GM18511 (cell line): ENCODE data around the gene CLEC11A.

ENCODE experiments used
- ATAC-seq: cut with Tn5 transposase; IDR thresholded peaks from one replicate; pipeline ENCODE4 v1.9.1; 2021; ENCODE audit warnings: mild to moderate bottlenecking, moderate library complexity; ENCODE audit not compliant: unreplicated experiment

Gene CLEC11A, protein sequence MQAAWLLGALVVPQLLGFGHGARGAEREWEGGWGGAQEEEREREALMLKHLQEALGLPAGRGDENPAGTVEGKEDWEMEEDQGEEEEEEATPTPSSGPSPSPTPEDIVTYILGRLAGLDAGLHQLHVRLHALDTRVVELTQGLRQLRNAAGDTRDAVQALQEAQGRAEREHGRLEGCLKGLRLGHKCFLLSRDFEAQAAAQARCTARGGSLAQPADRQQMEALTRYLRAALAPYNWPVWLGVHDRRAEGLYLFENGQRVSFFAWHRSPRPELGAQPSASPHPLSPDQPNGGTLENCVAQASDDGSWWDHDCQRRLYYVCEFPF

DNA sequence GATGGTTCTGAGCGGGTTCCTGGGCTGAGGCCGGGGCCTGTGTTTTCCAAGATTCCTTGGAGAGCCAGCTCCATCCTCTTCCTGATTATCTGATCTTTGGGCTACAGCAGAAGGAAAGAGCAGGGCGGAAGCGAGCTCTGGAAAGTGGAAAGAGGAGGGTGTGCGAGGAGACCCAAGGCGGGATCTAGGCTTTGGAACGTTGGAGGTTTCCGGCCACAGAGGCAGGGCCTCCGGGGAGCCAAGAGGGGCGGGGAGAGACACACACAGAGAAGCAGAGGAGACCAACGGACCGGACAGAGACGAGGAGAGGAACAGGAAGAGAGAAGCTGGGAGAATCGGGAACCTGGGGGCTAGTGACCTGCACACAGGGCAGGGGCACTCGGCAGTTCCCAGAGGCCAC lies at the start of gene CLEC11A:
TSS of gene CLEC11A (plus strand) at position 296 of the 400 bp plus-strand sequence. CDS start 162 bp downstream, outside the sequence.
- ATAC-seq = no peak

DNA sequence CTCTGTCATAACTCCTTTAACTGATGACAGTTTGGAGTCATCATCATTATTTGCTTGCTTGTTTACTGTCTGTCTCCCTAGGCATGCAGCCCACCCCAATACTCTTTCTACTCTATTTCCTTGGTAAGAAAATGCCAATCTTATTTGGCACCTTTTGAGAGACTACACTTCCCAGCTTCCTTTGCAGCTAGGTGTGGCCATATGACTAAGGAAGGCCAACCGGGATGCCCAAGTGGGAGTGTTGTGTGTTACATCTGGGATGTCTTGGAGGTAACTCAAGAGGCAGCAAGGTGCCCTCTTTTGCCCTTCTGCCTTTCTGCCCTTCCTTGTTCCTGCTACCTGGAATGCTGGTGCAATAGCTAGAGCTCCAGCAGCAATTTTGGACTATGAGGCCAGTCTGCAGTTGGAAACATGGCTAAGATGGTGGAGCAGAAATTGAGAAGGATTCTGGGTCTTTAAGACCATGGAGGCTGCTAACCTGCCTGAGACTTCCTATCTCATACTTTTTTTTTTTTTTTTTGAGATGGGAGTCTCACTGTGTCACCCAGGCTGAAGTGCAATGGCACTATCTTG lies 46.5 kb upstream of the CLEC11A start:
- ATAC-seq = no peak

DNA sequence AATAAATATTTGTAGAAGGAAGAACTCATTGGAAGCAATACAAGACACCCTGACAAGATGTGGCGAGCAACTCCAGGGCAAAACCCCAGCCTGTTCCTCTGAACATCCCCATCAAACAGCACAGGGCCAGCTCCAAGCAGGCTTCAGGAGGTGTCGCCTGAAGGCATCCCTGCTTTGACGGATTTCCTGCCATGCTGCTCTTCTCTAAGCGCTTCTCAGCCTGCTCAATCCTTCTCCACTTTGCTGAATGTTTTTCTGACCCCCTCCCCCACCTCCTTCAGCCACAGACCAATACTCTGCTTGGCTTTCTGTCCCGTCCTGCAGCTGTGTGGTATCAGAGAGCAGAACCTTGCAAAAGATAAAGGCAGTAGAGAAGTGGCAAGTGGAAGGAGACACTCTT lies 45.5 kb upstream of the CLEC11A start:
- no peak for ATAC-seq

DNA sequence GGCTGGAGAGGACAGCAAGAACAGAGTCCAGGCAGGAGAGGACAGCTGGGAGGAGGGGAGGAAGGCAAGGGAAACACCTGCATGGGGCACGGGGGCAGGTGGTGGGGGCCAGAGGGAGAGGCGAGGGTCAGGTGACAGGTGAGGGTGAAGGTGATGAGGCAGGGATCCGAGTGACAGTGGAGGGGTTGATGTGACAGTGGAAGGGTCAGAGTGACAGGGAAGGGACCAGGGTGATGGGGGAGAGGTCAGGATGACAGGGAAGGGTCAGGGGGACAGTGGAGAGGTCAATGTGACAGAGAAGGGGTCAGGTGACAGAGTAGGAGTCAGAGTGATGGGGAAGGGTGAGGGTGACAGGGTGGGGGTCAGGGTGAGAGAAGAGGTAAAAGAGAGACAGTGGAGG lies 44.8 kb upstream of the CLEC11A start:
- no peak for ATAC-seq

DNA sequence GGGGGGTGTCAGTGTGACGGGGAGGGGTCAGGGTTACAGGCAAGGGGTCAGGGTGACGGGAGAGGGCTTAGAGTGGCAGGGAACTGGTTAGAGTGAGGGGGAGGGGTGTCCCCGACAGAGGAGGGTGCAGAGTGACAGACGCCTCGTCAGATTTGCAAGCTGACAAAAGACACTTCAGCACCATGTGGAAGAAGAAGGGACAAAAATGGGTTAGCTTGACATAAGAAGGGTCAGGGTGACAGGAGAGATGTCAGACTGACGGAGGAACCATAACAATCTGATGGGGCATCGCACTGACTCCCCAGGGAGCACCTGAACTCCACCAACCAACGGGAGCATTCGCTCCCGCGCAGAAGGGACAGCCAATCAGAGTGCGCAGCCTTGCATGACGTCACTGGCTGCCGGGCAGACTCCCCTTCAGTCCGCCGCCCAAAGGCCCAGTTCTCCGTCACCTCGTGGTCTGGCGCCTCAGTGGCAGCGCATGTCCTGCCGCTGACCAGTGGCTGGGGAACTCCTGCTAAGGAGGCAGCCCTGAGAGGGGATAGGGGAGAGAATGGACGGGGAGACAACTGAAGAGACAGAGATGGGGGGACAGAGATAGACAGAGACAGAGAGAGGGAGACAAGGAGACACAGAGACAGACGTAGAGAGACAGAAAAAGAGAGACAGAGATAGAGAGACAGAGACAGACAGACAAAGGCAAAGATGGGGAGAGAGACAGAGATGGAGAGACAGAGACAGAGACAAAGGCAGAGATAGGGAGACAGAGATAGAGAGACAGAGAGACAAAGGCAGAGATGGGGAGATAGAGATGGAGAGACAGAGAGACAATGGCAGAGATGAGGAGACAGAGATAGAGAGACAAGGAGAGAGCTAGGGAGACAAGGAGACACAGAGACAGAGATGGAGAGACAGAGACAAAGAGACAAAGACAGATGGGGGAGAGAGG lies 43.7 kb upstream of the CLEC11A start:
- ATAC-seq = peak; percentile 81

DNA sequence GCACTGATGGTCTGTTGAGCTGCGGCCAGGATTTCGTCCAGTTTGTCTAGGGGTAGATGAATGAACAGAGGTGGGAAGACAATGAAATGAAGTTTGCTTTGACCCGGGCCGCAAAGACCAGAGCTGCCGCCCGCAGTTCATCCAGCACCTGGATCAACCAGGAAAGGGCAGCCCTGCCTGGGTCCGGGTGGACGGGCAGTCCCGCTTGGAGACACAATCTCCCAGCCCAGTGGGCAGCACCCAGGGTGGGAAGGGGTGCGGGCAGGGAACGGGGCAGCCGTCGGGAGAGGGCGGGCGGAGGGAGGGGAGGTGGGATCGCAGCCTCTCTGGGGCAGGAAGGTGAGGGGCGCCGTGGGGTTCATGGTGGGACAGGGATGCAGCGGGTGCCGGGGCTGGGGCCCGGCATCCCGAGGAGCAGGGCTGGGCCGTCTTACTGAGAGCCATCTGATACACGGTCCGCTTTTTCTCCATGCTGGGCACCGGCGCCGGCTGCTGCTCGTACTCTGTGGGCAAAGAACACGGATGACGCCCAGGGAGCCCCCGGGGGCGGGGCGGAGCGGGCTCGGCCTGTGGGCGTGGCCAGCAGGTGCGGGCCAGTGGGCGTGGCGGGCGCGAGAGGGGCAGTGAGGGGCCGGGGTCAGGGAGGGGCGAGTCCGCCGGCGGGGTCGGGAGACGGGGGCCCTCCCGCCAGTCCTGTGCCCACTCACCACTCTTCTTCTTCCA lies 36.7 kb upstream of the CLEC11A start:
- ATAC-seq = no peak

DNA sequence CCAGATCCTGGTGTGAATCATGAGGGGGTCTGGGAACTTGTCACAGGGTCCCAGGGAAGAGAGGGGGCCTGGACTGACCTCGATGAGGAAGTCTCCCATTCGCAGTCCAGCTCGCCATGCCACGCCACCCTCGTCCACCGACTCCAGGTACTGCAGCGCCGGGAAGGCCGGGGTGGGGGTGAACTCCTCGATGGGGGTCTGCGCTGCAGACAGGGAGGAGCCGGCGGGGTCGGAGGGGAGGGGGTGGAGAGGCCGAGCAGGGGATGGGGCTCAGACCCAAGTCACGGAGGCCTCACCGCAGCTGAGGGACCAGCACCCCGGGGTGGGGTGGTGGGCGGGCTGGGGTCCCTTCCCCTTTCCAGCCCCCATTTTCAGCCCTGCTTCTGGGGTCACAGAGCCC lies 34.4 kb upstream of the CLEC11A start:
- no peak for ATAC-seq

DNA sequence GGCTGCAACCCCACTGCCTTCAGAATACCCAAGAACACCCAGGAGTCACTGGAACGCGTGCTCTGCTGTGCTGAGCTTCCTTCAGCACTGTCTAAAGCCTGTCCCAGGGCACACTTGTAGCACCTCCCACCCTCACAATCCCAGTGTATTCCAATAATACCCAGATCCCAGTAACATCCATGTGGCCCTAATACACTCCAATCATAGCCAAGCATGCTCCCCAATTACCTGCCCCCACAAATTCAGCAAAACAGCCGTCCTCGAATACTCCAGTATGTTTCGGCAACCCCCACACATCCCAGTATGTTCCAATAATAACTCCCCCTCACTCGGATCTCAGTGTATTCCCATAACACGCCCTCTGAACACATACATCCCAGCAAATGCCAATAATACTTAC lies 32.7 kb upstream of the CLEC11A start:
- no peak for ATAC-seq

DNA sequence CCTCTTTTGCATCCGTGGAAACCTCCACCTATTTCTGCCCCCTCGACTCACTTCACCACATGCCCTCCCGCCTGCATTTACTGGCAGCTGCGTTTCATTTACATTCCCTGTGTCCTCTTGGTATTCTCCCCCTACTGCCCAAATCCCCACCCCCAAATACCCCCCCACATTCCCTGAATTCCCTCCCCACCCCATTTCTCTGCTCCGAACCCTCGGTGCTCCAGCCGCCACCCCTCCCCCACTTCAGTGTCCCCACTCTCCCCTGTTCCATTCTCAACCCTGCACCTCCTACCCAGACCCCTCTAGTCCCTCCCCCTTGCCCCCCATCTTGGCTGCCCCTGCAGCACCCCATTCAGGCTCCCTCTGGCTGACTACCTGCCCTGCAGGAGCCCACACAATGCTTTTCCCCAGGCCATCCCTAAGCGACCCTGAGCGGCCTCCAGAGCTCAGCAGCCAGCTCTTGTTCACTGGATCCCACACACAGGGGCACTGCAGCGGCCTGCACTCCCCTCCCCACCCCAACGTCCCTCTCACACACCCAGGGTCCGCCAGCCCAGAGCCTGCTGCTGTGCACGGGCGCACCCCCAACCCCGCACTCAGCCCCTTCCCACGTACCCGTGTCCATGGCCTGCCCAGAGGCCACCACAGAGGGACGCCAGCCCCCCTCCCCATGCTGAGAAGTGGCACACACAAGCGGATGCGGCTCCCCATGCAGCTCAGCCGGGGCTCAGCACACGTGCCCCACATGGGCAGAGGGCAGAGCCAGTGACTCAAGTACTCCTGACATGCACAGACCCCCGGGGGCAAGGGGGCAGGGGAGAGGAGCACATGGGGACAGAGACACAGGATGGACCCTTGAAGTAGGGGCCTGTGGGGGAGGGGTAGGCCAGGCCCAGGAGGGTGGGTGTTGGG lies 29.8 kb upstream of the CLEC11A start:
- ATAC-seq = no peak

DNA sequence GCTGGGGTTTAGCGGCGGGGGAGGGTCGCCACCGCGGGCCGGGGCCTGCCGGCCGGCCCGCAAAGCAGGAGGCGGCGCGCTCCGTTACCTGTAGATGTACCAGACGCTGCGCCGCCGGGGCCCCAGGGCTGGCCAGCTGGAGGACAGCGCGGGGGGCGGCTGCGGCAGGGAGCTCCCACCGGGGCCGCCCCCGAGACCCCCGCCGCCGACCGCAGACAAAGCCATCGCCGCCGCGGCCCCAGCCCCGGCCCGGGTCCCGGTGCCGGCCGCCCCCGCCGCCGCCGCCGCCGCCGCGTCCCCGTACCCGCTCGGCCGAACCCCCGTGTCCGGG lies 28.4 kb upstream of the CLEC11A start:
- no peak for ATAC-seq

DNA sequence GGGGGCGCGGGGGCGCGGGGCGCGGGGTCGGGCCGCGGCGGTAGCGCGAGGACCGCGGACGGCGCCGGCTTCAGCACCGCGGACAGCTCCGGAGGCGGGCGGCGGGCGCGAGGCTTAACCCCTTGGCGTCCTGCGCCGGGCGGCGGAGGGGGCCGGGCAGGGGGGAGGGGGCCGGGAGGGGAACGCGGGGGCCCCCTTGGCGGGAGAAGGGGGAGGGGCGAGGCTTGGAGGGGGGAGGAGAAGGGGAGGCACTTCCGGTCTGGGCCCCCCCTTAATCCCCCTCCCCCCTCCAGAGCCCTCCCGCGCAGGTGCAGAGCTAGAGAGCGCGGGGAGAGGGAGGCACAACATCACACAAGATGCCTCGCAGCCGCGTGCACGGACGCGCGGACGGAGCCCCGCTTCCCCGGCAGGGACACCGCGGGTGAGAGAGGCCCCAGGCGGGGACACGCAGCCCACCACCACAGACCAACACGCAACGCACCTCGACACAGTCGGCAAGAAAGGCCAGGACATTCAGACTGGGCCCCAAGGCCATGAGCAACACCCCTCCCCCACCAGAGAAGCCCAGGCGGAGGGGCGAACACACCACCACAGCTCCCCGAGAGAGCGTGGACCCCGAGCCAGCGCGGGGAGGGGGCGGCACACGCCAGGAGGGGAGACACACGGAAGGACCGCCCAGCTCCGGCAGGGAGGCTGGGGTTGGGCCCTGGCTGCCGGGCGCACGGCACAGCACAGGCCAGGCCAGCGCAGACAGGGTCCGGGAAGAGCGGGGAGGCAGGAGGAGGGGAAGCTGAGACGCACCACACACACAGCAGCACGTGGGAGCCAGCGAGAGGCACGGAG lies 27.7 kb upstream of the CLEC11A start:
- no peak for ATAC-seq

DNA sequence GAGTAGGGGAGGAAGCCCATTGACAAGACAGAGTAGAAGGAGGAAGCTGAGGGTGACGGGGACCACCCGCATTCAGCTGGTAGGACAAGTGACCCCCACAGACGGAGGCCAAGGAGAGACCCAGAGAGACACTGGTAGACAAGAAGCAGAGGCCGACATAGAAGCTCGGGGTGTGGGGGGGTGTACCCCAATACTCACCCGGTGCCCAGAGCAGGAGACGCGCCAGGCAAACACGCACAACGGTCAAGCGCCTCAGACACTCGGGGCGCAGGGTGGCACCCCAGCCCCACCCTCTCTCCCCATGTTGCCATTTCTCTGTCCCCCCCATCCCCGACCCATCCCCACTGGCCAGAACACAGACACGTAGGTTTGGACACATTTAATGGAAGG lies 27.1 kb upstream of the CLEC11A start:
- no peak for ATAC-seq

DNA sequence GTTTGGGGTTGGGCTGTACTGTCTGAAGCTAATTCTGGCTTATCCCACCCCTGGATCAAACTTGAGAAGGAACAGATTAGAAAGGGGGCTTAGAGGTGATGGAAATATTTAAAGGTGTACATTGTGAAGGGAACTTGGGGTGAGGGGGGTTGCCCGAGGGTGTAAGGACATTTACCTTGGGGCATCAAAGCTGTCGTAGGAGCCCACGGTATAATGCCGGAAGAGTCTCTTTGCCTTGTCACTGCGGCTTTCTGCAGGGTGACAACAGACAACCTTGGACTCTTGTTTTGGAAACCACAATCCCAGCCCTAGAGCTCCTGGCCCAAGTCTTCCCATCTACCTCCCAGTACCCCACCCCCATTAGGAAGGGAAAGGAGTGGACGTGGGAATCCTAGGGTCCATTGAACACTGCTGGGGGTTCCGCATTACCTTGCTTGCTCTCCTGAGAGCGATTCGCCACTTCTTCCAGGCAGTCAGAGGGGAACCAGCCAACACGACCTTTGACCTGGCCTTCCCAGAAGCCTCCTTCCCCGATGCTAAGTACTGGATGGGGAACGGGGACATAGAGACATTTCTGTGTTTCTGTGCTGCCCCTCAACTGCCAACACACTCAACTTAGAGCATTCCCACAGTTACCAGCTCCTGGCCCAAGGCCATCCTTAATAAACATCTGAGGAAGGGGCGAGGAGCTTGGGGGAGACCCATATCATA lies 25.6 kb upstream of the CLEC11A start:
- no peak for ATAC-seq

DNA sequence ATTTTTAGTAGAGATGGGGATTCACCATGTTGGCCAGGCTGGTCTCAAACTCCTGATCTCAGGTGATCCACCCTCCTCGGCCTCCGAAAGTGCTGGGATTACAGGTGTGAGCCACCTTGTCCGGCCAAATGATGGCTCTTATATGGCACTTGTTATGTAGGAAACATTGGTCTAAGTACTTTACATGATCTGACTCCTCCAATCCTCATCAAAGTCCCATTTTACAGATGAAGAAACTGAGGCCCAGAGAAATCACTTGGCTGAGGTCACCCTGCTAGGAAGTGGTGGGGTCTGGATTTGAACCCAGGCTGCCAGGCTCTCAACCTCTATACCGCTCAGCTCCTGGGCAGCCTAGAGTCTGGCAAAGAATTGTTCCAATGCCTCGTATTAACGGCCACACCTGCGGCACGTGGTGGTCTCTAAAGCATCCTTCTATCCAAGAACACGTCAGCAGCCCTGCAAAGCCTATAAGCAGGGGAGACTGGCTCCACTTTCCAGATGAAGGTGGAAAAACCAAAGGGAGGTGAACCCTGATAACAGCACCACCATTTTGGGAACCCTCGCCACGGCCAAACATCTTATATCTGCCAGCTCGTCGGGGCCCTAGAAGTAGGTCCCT lies 21.7 kb upstream of the CLEC11A start:
- ATAC-seq = no peak

DNA sequence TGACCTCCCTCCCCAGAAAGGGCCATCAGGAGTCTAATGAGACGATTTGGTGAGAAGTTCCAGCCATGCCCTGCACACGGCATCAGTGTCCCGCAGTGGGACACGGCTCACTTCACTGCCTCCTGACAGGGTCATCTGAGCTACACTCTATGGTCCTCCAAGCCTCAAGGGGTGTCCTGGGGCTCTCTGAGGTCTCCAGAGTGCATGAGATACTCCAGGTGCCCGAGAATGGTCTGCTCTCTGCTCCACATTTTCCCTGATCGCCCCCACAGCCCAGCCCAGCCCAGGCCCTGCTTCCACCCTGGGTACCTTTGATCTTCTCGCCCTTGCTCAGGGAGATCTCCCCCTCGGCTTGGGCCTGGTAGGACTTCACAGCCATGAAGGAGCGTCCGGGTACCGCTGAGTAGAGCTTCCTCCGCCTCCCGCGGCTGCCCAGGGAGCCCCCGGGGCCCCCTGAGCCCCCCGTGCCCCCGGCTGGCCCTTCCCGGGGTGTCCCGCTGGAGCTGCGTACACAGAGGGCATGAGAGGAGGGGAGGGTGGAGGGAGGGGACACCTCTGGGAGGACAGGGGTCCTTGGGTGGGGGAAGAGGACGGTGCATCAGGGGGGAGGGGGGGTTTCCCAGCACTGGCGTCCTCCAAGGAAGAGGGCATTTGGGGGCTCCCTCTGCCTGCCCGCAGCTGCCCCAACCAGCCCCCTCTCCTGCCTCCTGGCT lies 20.9 kb upstream of the CLEC11A start:
- ATAC-seq = no peak

DNA sequence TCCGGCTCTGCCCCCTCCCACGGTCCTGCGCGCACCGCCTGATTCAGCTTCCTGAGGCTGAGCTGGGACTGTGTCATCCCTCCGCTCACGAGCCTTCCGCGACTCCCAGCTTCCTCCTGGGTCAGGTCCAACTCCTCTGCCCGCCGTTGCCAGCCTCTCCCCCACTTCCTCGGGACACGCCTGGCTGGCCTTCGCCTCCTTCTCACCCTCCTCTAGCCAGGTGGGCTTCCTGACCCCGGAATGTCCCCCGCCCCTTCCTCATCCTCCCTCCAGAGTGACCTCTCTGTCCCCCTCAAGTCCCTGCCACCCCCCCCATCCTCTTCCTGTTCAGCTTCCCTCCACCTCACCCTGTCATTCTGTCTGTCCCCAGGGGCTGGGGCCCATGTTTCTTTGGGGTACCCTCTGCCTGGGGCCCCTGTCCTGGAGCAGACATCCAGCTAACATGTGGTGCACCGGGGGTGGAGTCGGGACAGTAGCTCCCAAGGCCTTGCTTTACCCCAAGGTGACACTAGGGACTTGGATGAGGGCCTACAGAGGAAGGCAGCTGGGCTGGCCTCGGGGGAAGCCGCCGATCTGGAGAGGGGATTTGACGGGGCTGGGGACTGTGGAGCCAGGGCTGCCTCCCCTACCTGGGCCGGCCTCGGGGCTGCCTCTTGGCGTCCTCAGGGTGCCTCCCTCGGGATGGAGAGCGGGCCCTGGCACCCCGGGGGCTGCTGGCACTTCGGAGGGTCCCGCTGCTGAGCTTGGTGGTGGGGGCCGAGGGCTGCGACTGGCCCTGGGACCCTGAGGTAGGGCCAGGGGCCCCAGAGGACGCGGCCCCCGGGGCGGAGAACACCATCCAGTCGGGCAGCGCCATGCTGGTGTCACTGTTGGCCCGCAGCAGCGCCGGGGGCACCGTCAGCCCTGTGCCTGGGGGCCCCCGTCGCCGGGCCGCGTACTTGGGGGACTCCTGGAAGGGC lies 20.0 kb upstream of the CLEC11A start:
- no peak for ATAC-seq
